ENCODE results near the gene CACNA1B.

CACNA1B gene

DNA sequence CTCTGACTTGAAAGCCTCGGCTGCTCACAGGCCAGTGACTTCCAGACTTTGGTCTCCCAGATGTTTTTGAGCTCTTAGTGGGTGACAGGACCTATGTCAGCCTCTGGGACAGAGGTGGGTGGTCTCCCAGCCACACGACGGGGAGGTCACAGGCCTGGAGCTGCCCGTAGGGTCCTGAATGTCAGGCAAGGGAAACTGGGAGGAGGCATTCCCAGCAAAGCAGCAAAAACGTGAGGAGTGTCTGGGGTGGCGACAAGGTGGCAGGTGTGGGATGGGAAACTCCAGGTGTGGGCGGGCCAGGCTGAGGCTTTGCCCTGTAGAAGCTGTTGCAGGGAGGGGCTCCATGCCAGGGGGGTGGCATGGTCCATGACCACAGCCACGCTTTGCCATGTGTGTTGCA lies 110.5 kb downstream of the CACNA1B start:
- DNase-seq = no peak

DNA sequence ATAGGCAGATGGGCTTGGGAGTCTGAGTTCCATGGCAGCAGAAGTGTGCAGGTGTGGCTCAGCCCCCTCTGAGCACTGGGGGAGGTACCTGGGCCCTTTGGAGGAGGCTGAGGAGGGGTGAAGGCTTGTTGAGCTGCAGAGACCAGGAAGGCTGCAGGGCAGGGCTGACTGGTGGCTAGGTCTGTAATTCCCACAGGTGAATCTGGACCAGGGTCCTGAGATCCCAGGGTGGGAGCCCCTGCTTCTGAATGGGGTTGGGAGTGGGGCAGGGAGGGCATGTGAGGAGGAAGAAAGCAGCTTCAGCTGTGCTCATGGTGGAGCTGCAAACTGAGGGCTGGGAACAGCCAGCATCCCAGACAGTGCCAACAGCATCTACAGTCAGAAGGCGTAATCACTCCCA lies 111.1 kb downstream of the CACNA1B start:
- no peak for DNase-seq

DNA sequence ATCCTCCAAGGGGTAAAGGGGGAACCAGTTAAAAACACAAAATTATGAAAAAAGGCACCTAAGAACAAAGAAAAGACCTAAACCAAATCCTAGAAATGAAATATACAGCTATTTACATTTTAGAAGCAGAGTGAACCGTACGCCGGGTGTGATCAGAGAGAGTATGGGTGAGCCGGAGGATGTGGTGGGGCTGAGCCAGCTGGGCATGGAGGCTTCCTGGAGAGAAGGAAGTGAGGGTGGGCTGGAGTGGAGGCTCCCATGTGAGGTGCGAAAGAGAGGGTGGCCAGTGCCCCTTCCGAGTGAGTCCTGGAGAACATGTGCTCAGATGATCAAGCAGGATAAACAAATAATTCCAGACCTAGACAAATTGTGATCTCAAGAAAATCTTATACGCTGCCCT lies 111.6 kb downstream of the CACNA1B start:
- DNase-seq = no peak

GRCh38 chr9:137989999-137990715 lies 112.6 kb downstream of the CACNA1B start:
- no peak for DNase-seq

- DNase-seq = no peak
Measured at GRCh38 chr9:138003485-138004190, 126.1 kb downstream of the CACNA1B start.

GRCh38 chr9:138006576-138007233 lies 129.1 kb downstream of the CACNA1B start:
- no peak for DNase-seq

- no peak for DNase-seq
Measured at GRCh38 chr9:138007566-138007917, 130.0 kb downstream of the CACNA1B start.

DNA sequence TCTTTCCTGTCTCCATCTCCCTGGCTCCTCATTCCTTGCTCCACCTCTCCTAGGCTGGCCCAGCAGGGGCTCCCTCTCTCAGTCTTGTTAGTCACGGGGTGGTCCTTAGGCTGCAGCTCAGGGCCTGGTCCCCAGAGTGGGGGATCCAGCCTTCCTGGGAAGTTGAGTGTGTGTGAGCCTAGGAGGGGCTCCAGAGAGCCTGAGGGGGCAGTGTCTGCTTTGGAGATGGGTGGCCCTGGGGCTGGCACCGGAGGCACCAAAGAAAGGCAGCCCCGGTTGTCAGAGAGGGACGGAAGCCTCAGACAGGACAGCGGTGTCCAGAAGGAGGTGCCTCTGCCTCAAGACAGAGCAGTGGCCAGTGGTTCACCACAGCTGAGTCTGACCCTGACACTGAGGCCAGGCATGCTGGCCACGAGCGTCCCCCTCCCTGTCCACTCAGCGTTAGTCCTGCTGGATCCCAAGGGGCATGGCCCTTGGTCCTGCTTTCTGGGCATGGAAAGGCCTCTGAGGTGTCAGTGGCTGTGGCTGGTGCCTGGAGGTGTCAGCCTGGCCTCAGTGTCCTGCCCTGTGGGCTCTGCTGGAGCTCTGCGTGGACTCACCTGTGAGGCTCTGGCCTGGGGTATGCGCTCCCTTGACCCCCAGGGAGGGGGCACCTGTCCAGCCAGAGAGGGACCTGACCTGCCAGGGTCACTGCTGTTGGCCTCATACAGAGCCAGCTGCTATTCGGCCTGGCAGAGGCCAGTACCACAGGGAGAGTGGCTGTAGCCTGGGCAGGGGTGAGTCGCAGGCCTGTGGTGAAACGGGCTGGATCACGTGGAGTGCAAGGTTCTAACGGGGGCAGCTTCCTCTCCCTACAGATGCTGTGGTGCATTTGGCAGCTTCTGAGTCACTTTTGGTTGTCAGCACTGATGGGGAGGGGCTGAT lies 130.6 kb downstream of the CACNA1B start:
- DNase-seq = no peak

DNA sequence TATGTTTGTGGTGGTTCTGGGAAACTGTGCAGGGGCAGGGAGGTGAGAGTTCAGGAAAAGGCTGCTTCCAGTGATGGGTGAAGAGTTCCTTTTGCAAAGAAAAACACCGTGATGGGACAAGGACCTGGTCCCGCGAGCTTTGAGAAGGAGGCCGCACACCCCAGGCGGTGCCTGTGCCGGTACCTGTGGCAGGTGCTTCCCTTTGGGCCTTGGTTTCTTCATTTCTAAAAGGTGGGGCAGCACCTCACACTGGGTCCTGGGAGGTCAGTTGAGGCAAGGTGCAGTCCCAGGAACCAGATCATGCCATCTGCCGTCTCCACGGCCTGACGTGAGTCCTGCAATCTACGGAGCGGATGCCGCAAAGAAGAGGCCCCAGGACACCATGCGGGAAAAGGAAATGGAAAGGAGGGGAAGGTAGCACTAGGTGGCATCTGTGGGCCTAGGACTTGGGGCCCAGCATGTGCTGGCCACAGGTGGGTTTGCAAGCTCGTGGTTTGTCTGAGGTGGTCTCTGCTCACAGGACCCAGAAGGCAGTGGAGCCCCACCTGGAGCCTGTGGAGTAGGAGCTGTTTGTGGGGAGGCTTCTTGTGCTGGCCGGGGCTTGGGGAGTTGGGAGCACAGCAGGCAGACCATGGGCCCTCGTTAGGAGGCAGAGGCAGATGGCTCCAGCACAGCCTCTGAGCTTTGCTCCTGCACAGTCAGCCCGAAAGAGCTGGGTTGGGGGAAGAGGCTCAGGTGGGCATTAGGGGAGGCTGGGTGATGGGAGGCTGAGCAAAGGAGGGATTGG lies 131.6 kb downstream of the CACNA1B start:
- DNase-seq = no peak

DNA sequence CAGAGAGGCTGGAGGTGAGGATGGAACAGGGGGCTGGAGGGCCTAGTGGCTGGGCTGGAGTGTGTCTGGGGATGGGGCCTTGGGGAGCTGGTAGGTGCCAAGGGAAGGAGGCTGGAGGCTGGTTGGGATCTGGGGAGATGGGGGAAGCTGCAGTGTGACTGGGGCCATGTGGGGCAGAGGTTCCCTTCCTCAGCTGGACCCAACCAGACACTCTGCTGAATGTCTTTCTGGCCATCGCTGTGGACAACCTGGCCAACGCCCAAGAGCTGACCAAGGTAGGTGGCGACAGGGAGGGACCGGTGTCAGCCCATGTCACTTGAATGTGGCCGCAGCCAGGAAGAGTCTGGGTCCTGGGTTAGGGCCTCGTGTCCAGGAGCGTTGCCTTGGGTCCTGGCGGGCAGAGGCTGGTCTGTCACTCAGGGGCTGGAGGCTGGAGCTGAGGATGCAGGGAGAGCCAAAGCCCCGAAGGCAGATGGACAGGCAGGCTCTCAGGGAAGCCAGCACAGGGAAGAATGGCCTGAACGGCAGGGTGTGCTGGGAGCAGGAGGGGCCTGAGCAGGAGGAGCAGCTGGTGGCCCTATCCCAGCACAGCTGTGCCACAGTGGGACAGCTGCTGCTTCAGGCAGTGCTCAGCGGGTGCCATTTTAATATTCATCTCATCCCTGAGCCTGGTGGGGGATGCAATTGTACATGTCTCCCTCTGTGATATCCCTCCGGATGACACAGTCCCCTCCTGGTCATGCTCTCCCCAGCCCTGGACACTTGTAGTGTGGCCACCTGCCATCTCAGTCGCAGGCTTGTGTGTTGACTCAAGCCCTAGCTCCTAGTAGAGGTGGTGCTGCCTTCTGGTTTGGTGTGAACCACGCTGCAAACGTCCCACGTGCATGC lies 132.5 kb downstream of the CACNA1B start:
- no peak for DNase-seq

- no peak for DNase-seq
Measured at GRCh38 chr9:138010861-138011260, 133.3 kb downstream of the CACNA1B start.

DNA sequence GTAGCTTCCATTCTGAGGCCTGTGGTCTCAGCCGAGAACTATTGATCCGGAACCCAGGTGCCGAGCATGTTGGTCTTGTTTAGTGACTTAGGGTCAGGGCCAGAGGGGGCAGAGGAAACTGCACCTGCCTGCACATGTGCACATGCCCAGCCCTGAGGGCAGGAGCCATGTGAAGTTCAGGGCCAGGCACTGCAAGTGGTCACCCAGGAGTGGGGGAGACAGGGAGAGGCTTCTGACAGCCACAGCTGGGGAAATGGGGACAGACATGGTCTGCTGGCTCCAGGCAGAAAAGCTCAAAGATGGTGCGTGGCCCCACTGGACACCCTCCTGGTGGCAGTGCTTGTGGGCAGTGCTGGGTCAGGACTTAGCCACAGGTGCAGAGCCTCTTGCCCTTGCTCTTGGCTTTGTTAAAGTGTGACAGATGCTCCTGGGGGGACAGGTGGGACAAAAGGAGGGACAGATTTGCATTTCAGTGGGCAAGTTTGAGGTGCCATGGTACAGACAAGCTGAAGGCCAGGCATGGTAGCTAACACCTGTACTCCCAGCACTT lies 134.4 kb downstream of the CACNA1B start:
- DNase-seq = no peak

DNA sequence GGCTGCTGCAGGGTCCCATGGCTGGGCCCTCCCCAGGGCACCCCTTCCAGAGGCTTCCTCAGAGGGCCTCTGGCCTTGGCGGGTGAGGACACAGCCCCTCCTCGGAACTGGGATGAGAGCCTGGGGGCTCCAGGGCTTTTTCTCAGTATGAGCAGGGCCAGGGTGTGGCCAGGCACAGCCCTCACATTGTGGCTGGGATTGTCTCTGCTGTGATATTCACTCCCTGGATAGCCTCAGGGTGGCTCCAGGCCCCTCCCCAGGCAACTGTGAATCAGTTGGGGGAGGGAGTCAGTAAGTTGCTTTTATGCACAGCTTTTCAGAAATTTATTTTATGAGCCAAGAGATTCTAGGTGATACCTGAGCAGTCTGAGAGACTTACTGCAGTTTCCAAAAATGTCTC lies 135.7 kb downstream of the CACNA1B start:
- no peak for DNase-seq

GRCh38 chr9:138013836-138014562 lies 136.4 kb downstream of the CACNA1B start:
- no peak for DNase-seq

GRCh38 chr9:138014563-138014945 lies 137.0 kb downstream of the CACNA1B start:
- no peak for DNase-seq

- DNase-seq = no peak
Measured at GRCh38 chr9:138015021-138015829, 137.6 kb downstream of the CACNA1B start.

- no peak for DNase-seq
Measured at GRCh38 chr9:138016406-138017187, 139.0 kb downstream of the CACNA1B start.

DNA sequence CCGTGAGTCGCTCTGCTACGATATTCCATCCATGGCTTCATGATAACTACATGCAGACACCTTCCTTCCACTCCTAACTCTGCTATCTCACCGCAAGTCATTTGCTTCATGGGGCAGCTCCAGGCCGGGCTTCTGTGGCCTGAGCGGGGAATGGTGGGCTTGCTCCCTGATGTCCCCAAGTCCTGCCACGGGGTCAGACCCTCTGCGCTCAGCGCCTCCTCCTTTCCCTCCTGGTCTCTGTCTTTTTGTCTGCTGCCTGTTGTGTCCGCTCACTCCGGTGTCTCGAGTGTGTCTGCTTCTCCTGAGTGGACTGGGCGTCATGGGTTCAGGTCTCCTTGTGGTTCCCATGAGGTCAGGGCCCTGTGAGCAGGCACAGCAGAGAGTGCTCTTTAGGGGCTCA lies 139.6 kb downstream of the CACNA1B start:
- no peak for DNase-seq

Measured in stimulated activated CD4-positive, alpha-beta T cell treated with anti-CD3 and anti-CD28 coated beads, Interleukin-2, amount 100 ng/mL, for 48 hours (primary cell).